Inflammatory macrophage treated with lipopolysaccharide for 1 hour (primary cell): ENCODE results near the gene FAM174C.

Experiments used
- DNase-seq, 2 donors: peaks; one replicate each; pipeline ENCODE4 v3.0.0-alpha.2; 2020 to 2022

The FAM174C gene

GRCh38 chr19:1275976-1276627 is 772 bp downstream of the FAM174C start:
- no peak for DNase-seq

DNA sequence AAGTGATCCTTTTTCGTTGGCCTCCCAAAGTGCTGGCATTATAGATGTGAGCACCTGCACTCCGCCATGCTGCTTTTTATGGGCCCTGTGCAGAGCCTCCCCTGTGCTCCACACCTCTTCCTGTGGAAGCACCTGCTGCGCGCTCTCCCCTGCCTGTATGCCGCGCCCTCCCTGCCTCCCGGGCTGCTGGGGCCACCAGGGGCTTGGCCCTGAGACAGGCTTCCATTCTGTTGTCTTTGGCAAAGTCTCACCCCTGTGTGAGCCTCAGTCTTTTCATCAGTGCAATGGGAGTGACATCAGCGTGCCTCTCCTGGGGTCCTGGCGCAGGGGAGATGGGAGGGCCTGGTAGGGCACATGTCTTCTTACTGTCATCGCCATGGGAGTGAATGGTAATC is 1.3 kb downstream of the FAM174C start:
- no peak for DNase-seq

DNA sequence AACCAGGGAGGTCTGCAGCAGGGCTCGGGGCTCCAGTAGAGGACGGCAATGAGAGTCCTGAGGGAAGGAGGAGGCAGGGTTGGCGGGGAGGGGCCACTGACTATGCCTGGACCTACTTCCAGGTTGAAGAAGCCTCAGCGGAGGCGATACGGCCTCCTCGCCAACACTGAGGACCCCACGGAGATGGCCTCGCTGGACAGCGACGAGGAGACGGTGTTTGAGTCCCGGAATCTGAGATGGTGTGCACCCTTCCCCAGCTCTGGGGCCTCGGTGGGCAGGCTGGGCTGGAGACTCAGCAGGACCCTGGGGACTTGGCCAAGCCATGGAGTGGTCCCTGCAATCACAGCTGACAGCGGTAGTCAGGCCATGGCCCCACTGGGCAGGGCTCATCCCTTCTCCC is 1.7 kb downstream of the FAM174C start:
- no peak for DNase-seq

- no peak for DNase-seq
These were observed 2.7 kb downstream of the FAM174C start for GRCh38 chr19:1278074-1278473.

DNA sequence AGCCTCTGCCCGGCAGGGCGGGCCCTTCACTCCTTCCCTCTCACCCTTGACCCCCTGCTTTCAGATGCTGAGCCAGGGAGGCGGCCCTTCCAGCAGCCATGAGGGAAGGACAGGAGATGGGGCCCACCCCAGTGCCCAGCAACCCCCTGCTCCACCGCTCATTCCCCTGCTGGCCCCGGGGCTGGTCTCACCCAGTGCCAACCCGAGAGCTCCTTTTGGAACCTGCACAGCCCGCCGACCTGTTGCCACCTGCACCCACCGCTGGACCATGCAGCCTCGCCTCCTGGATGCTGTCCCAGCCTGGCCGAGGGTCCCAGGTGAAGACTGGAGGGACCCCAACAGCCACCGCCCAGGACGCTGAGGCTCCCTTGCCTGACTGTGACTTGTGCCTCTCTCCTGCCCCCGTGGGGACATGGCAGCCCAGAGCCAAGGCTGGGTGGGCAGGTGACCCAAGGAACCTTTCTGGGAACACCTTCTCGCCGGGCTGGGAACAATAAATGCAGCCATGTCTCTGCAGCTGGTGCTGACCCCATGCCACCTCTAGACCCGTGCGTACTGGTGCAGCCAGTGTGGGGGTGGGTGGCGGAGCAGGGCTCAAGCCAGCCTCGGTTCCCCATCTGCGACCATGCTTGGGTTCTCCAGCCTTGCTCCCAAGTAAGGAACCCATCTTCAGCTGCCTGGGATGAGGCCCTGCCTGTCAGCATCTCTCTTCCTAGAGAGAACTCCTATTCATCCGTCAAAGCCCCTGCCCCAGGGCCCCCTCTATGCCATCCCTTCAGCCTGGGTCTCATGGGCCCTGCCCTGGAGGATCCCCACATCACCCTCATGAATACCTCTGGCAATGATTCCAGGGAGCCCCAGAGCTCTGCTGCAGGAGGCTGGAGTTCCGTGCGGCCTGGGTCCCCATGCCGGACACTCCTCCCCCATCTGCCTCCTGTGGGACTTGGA is 3.7 kb downstream of the FAM174C start:
- no peak for DNase-seq

DNA sequence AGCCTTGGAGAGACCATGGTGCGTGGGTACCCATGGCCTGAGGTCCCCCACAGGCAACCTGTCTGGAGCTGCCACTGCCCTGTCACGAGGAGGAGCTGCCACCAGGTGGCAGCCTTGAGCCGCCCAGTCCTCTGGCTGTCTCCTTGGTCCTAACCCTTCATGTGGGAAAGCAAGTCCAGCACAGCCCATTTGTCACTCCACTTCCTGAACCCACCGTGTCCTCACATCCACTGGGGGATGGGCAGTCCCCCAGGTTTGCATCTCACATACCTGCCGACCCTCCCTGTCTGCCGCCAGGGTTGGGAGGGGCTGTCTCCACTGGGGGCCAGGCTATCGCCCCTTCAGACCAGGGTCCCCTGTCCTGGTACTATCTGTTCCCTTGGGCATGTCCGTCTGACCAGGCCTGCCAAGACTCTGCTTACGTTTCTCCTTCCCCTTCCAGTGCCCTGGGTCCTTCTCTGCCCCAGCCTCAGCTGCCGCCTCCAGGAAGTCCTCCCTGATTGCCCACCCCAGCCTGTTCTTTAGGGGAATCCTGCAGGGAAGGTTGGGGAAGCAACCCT is 4.5 kb downstream of the FAM174C start:
- peak; percentile 62 to 94 for DNase-seq

GRCh38 chr19:1280636-1281568 is 5.6 kb downstream of the FAM174C start:
- no peak for DNase-seq

- DNase-seq: no peak
These were observed 6.4 kb downstream of the FAM174C start for GRCh38 chr19:1281569-1282287.

GRCh38 chr19:1282588-1283206 is 7.4 kb downstream of the FAM174C start:
- no peak for DNase-seq

- no peak for DNase-seq
These were observed 8.0 kb downstream of the FAM174C start for GRCh38 chr19:1283207-1283916.

GRCh38 chr19:1283917-1284292 is 8.6 kb downstream of the FAM174C start:
- DNase-seq: no peak

GRCh38 chr19:1284293-1284978 is 9.1 kb downstream of the FAM174C start:
- DNase-seq: no peak

DNA sequence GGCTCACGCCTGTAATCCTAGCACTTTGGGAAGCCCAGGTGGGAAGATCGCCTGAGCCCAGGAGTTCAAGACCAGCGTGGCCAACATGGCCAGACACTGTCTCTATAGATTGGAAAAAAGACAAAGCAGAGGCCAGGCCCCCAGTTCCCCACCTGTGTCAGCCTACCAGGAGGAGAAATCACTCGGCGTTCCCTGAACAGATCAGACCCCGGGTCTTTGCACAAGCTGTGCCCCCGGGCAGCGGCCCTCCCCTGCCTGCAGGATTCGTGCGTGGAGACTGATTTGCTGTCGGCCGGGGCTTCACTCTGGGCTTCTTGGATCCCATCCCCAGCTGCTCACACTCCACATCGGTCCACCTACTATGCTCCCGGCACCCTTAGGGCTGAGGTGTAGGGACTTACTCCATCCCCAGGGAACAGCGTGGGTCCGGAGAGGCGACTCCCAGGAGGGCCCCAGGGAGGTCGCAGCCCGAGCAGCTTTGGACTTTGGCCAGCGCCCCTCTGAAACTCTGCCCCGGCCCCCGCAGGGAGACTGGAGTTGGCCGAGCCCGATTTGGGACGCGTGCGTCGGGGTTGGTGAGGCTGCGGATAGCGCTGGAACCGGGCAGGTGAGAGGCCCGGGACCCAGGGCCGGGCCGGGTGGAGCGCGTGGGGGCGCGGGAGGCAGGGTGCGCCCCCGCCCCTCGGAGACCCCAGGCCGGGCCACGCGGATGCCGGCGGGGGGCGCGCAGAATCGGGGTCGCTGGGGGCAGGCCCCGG is 9.8 kb downstream of the FAM174C start:
- DNase-seq: no peak

DNA sequence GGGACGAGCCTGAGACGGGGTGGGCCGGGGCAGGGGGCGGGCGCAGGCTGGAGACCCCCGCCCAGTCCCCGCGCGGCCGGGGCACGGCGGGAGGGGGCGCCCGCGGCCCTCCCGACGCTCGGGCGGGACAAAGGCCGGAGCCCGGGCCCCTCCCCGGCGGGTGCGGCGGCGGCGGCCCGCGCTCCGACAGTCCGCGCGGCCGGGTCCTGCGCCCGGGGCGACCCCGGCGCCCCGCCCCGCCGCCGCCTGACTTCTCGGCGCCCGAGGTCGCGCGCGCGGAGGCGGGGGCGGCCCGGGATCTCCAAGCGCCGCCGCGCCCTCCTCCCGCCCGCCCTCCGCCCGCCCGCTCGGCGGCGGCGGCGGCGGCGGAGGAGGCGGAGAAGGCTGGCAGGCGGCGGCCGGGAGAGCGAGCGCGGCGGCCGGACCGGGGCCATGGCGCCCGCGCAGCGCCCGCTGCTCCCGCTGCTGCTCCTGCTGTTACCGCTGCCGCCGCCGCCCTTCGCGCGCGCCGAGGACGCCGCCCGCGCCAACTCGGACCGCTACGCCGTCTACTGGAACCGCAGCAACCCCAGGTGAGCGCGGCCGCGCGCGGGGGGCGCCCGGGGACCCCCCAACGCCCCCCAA is 10.5 kb downstream of the FAM174C start, which contains the start of gene EFNA2:
Gene EFNA2, plus strand, starts transcription at position 137 of the 624 bp plus-strand sequence. Its CDS starts 296 bp downstream, at position 433.
- DNase-seq: no peak

- no peak for DNase-seq
These were observed 11.4 kb downstream of the FAM174C start for GRCh38 chr19:1286487-1287353.

DNA sequence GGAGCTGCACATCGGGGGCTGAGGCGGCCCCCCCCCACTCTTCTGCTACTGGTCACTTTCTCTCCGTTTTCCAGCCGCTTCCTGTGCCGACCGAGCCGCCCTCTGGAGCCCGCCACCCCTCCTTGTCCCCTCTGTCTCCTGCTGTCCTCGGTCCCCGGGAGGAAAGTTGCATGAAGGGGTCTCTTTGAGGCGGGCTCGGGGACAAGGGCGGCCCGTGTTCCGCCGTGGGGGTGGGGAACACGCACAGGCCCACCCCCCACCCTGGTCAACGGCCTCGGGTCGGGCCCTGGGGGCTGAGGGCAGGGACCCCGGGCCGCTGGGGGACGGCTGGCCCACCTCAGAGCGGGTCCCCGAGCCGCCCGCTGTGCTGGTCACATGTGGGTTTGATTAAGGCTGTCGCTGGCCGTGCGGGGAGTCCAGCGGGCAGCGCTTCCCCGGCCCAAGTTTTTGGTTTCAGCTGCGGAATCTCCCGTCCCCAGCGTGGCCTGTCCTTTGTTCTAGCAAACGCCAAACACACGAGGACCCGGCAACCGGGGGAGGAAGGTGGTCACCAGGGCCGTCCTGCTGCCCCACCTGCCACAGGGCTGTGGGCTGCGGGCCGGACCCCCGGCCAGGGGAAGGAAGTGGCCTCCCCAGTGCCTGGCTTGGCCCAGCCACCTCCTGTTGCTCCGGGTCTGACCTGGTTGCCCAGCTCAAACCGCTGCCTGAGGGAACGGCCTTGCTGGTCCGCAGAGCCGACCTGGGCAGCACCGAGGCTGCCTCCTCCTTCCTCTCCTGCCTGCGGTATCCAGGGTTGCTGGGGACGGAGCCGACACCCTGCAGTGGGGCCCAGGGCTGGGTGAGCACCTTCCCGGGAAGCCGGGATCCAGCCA is 12.3 kb downstream of the FAM174C start:
- no peak for DNase-seq

- DNase-seq: no peak
These were observed 12.9 kb downstream of the FAM174C start for GRCh38 chr19:1288226-1288612.
